Adipocyte (in vitro differentiated cells): Measurements from ENCODE around the gene SIGLEC8.
"Not testable (repeated sequence)": the region's sequence is repeated elsewhere in the genome, so short reads cannot be mapped to it uniquely, and the experiment has no call there.

Experiments used
- DNase-seq: peaks from one replicate; pipeline ENCODE4 v3.0.0-alpha.2; 2015; ENCODE audit warnings: low read depth
- H3K27me3 ChIP-seq: replicated peaks from 2 replicates; pipeline ENCODE4 v1.7.0; 2013; ENCODE audit warnings: mild to moderate bottlenecking, low read length, moderate library complexity; ENCODE audit not compliant: control insufficient read depth, insufficient read depth
- H3K36me3 ChIP-seq: 2 replicates; pipeline ENCODE4 v1.7.0; 2013; ENCODE audit warnings: low read length, mild to moderate bottlenecking, moderate library complexity; ENCODE audit not compliant: control insufficient read depth, insufficient read depth, severe bottlenecking
- H3K4me1 ChIP-seq: 2 replicates; pipeline ENCODE4 v1.7.0; 2013; ENCODE audit warnings: mild to moderate bottlenecking, low read length, moderate library complexity; ENCODE audit not compliant: control insufficient read depth, insufficient read depth
- H3K4me3 ChIP-seq: 2 replicates; pipeline ENCODE4 v1.7.0; 2013; ENCODE audit warnings: mild to moderate bottlenecking, low read length, moderate library complexity
- H3K9ac ChIP-seq: 2 replicates; pipeline ENCODE4 v1.7.0; 2013; ENCODE audit warnings: mild to moderate bottlenecking, low read length, moderate library complexity
- H3K9me3 ChIP-seq: 2 replicates; pipeline ENCODE4 v1.7.0; 2013; ENCODE audit warnings: mild to moderate bottlenecking, low read length, moderate library complexity; ENCODE audit not compliant: control insufficient read depth

SIGLEC8 gene

GRCh38 chr19:51472607-51473006 lies 14.4 kb upstream of the SIGLEC8 start:
- Histone ChIP-seq H3K9ac (no peak overlapping the region), H3K4me3 (no peak overlapping the region), H3K4me1 (no peaks in the 10 kb centered on the region), H3K36me3 (no peaks in the 10 kb centered on the region), H3K27me3 (peaks cover 20% of the 10 kb centered on the region), H3K9me3 (no peaks in the 10 kb centered on the region)
- DNase-seq = no peak

GRCh38 chr19:51471527-51471926 lies 13.3 kb upstream of the SIGLEC8 start:
- Histone ChIP-seq H3K36me3 (no peaks in the 10 kb centered on the region), H3K9me3 (no peaks in the 10 kb centered on the region), H3K9ac (no peak overlapping the region), H3K4me3 (no peak overlapping the region), H3K27me3 (peaks cover 26% of the 10 kb centered on the region), H3K4me1 (no peaks in the 10 kb centered on the region)
- no peak for DNase-seq

- Histone ChIP-seq H3K36me3 (no peaks in the 10 kb centered on the region), H3K4me1 (no peaks in the 10 kb centered on the region), H3K9ac (no peak overlapping the region), H3K9me3 (no peaks in the 10 kb centered on the region), H3K27me3 (peaks cover 30% of the 10 kb centered on the region), H3K4me3 (no peak overlapping the region)
- DNase-seq = no peak
These were observed 12.7 kb upstream of the SIGLEC8 start for GRCh38 chr19:51470966-51471365.

GRCh38 chr19:51469629-51470028 lies 11.4 kb upstream of the SIGLEC8 start:
- peaks cover 28% of the 10 kb centered on the region for H3K27me3 ChIP-seq
- no peak overlapping the region for H3K4me3 ChIP-seq
- no peak overlapping the region for H3K9ac ChIP-seq
- H3K36me3 ChIP-seq = no peaks in the 10 kb centered on the region
- no peaks in the 10 kb centered on the region for H3K9me3 ChIP-seq
- DNase-seq = no peak
- no peaks in the 10 kb centered on the region for H3K4me1 ChIP-seq

GRCh38 chr19:51469162-51469561 lies 10.9 kb upstream of the SIGLEC8 start:
- Histone ChIP-seq H3K4me1 (no peaks in the 10 kb centered on the region), H3K27me3 (peaks cover 23% of the 10 kb centered on the region), H3K9ac (no peak overlapping the region), H3K36me3 (no peaks in the 10 kb centered on the region), H3K4me3 (no peak overlapping the region), H3K9me3 (no peaks in the 10 kb centered on the region)
- DNase-seq = no peak

GRCh38 chr19:51468545-51468920 lies 10.3 kb upstream of the SIGLEC8 start:
- peaks cover 23% of the 10 kb centered on the region for H3K27me3 ChIP-seq
- DNase-seq = no peak
- no peak overlapping the region for H3K9ac ChIP-seq
- H3K4me3 ChIP-seq = no peak overlapping the region
- no peaks in the 10 kb centered on the region for H3K4me1 ChIP-seq
- H3K9me3 ChIP-seq = no peaks in the 10 kb centered on the region
- no peaks in the 10 kb centered on the region for H3K36me3 ChIP-seq

GRCh38 chr19:51467864-51468544 lies 9.8 kb upstream of the SIGLEC8 start:
- H3K27me3 ChIP-seq = peaks cover 24% of the 10 kb centered on the region
- no peak for DNase-seq
- H3K36me3 ChIP-seq = no peaks in the 10 kb centered on the region

GRCh38 chr19:51466723-51467122 lies 8.5 kb upstream of the SIGLEC8 start:
- Histone ChIP-seq H3K27me3 (peaks cover 35% of the 10 kb centered on the region), H3K4me1 (no peaks in the 10 kb centered on the region), H3K9me3 (no peaks in the 10 kb centered on the region), H3K4me3 (no peak overlapping the region), H3K9ac (no peak overlapping the region), H3K36me3 (no peaks in the 10 kb centered on the region)
- no peak for DNase-seq

More at GRCh38 chr19:51467864-51468544, 9.8 kb upstream of the SIGLEC8 start:
- H3K4me3 ChIP-seq = no peak overlapping the region
- no peak overlapping the region for H3K9ac ChIP-seq
- no peaks in the 10 kb centered on the region for H3K4me1 ChIP-seq
- H3K9me3 ChIP-seq = no peaks in the 10 kb centered on the region

- H3K4me1 ChIP-seq, H3K4me3 ChIP-seq, DNase-seq, H3K36me3 ChIP-seq, H3K9ac ChIP-seq, H3K9me3 ChIP-seq: not testable (repeated sequence)
- H3K27me3 ChIP-seq = peaks cover 34% of the 10 kb centered on the region
These were observed 5.8 kb upstream of the SIGLEC8 start for GRCh38 chr19:51463976-51464581.

- peaks cover 22% of the 10 kb centered on the region for H3K27me3 ChIP-seq
- no peaks in the 10 kb centered on the region for H3K36me3 ChIP-seq
- no peak for DNase-seq
- no peak overlapping the region for H3K4me3 ChIP-seq
- H3K4me1 ChIP-seq = no peaks in the 10 kb centered on the region
- H3K9me3 ChIP-seq = no peaks in the 10 kb centered on the region
- no peak overlapping the region for H3K9ac ChIP-seq
These were observed 4.4 kb upstream of the SIGLEC8 start for GRCh38 chr19:51462681-51463080.

GRCh38 chr19:51462276-51462675 lies 4.0 kb upstream of the SIGLEC8 start:
- H3K9me3 ChIP-seq = no peaks in the 10 kb centered on the region
- no peak for DNase-seq
- H3K36me3 ChIP-seq = no peaks in the 10 kb centered on the region
- no peak overlapping the region for H3K9ac ChIP-seq
- H3K4me1 ChIP-seq = no peaks in the 10 kb centered on the region
- H3K27me3 ChIP-seq = peaks cover 21% of the 10 kb centered on the region
- no peak overlapping the region for H3K4me3 ChIP-seq

GRCh38 chr19:51461723-51462161 lies 3.5 kb upstream of the SIGLEC8 start:
- Histone ChIP-seq H3K9ac (no peak overlapping the region), H3K9me3 (no peaks in the 10 kb centered on the region), H3K4me1 (no peaks in the 10 kb centered on the region), H3K36me3 (no peaks in the 10 kb centered on the region), H3K4me3 (no peak overlapping the region), H3K27me3 (peaks cover 22% of the 10 kb centered on the region)
- DNase-seq = no peak
